GM20000 (cell line): ENCODE measurements around the gene MRPS23.

Source experiments
- DNase-seq: peaks from one replicate; pipeline ENCODE4 v3.0.0; 2012; ENCODE audit warnings: low spot score
- CTCF ChIP-seq: IDR thresholded peaks from 2 replicates; pipeline ENCODE4 v1.5.1; 2012; ENCODE audit warnings: mild to moderate bottlenecking, control low read depth; ENCODE audit errors: extremely low read depth, missing control alignments

MRPS23 gene

GRCh38 chr17:57866723-57867122 is 16.9 kb upstream of the MRPS23 start:
- no peak for DNase-seq
- TF ChIP-seq CTCF, result no peak

GRCh38 chr17:57866319-57866718 is 16.5 kb upstream of the MRPS23 start:
- no peak for DNase-seq

GRCh38 chr17:57864273-57864672 is 14.4 kb upstream of the MRPS23 start:
- no peak for DNase-seq
- no peak for TF ChIP-seq CTCF

More at GRCh38 chr17:57866319-57866718, 16.5 kb upstream of the MRPS23 start:
- TF ChIP-seq CTCF, result no peak

GRCh38 chr17:57862694-57863667 is 13.1 kb upstream of the MRPS23 start:
- no peak for DNase-seq
- TF ChIP-seq CTCF, result no peak

GRCh38 chr17:57861790-57862693 is 12.2 kb upstream of the MRPS23 start:
- DNase-seq, result no peak

GRCh38 chr17:57861000-57861789 is 11.4 kb upstream of the MRPS23 start:
- TF ChIP-seq CTCF, result no peak
- no peak for DNase-seq

More at GRCh38 chr17:57861790-57862693, 12.2 kb upstream of the MRPS23 start:
- no peak for TF ChIP-seq CTCF
